ENCODE results near the gene BMPR1B. TPM values are rescaled to one million over a fixed set of nuclear protein-coding genes. Genes with fewer than 3 reads are reported as not detected.
"Not testable (repeated sequence)": the region's sequence is repeated elsewhere in the genome, so short reads cannot be mapped to it uniquely, and the experiment has no call there.

The BMPR1B gene
- total RNA-seq, 1 experiment from 2014 or later = 1.7 TPM

DNA sequence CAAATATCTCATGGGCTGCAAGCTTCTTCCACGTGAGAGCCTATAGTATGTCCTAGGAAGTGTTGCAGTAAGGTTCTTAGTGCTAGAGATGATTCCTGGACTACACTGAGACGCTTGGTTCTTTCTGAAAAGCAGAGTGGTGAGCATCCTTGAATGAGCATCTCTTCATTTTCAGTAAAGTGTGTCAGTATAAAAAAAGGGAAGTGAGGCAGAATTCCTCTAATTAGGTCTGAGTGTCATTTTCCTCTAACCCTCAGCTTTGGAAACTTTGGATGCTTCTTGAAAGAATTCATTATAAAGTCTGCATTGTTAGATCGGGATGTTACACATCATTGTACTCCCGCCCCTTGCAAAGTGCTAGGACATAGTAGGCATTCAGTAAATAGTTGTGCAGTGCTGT is 5.2 kb downstream of the BMPR1B start:
- no peak for DNase-seq (ENCODE audit: low read depth)

DNA sequence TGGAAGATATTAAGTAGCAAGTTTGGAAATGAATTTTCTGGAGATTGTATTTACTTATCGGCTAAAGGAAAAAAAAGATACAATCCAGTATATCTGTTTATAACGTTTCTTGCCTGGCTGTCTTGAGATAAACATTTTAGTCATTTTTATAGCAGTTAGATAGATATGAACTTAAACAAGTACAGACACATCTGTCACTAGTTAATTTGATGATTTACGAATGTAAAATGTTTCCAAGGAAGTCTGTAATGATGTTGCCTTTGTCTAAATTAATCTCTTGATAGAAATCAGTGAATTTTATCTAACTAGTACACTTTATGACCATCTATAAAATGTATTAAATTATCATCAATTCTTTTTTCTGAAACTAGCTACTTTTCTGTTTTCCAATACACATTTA is 5.7 kb downstream of the BMPR1B start:
- DNase-seq (ENCODE audit: low read depth) = no peak

GRCh38 chr4:94764069-94764468 is 6.3 kb downstream of the BMPR1B start:
- DNase-seq (ENCODE audit: low read depth) = no peak

GRCh38 chr4:94765174-94765573 is 7.4 kb downstream of the BMPR1B start:
- DNase-seq (ENCODE audit: low read depth) = no peak

DNA sequence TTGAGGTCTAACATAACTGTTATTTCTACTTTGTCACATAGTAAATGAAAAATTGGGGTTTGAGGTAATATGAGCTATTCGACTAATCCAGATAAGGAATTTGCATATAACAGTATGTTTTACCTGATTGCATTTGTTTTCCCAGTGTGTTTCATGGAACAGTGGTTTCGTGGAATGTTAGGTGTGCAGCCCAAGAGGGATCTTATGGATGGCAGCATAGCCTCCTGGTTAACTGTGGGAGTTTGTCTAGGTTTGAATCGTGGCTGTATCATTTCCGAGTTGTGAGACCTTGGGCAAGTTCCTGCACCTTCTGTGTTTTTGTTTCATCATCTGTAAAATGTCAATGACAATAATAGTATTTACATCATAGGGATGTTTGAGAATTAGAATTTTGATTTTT is 7.9 kb downstream of the BMPR1B start:
- DNase-seq (ENCODE audit: low read depth) = no peak

GRCh38 chr4:94766856-94767255 is 9.1 kb downstream of the BMPR1B start:
- peak; percentile 23 for DNase-seq (ENCODE audit: low read depth)

DNA sequence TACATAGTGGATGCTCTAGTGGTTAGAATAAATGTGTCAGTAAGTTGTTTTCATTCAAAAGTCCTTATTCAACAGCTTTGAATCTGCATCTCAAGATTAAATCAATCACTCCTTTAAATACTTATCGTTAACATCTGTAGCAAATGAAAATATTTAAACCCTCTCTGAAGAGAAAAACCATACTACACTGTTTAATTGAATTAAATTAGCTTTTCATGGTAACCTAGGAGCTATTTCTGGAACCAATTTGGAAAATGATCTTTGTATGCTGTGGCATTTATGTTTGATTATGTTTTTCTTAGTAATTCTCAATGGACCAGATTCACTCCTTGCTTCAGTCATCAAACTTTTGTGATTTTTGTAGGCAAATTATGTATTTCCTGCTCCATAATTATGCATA is 9.7 kb downstream of the BMPR1B start:
- DNase-seq (ENCODE audit: low read depth) = no peak

DNA sequence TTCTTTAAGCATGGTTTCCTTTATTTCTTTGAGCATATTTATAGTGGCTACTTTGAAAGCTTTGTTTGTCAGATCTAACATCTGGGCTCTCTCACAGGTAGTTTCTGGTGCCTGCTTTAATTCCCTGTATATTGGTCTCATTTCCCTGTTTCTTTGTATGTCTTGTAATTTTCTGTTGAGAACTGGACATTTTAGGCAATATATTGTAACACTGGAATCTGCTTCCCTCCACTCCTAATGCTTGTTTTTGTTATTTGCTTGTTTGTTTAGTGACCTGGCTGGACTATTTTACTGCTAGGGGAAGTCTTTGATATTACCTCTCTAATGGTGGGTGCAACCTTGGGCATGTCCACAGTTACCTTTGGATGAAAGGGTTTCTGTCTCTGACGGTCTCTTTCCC is 25.0 kb downstream of the BMPR1B start:
- no peak for DNase-seq (ENCODE audit: low read depth)

DNA sequence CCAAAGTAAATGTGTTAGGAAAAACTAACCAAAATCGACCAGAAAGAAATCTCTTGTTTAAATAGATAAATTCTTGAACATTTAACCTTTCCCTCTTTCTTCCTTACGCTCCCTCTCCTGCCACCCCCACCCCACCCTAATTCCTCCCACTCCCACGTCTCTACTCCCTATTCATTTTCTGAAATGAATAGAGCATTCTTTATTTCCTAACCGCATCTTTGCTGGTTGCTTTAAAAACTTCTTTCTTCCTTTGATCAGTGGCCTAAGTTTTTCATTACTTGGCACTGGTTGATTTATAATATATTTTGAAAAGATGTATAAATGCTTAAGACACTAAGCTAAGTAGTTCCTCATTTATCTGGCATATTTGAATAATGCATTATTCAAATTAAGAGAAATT is 33.9 kb downstream of the BMPR1B start:
- DNase-seq (ENCODE audit: low read depth) = no peak

GRCh38 chr4:94798808-94799207 is 41.1 kb downstream of the BMPR1B start:
- DNase-seq (ENCODE audit: low read depth) = peak; percentile 15

- DNase-seq (ENCODE audit: low read depth) = no peak
These were observed 43.3 kb downstream of the BMPR1B start for GRCh38 chr4:94801016-94801415.

DNA sequence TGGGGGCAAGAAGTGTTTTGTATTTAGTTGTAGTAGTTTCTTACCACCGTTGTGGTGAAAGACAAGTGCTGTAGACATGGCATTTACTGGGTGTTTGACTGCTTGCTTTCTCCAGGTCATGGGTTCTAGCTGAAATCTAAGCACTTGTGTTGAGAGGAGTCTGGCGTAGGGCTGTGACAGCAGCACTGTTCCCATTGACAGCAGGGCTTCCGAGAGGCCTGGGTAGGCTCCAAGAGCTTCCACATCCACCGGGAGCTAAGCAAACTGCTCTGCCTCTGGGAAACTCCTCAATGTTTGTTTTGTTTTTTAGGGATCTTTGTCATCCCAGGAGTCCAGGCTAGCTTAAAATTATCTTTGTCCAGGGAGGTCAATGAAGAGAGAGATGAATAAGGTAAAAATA is 44.3 kb downstream of the BMPR1B start:
- no peak for DNase-seq (ENCODE audit: low read depth)

DNA sequence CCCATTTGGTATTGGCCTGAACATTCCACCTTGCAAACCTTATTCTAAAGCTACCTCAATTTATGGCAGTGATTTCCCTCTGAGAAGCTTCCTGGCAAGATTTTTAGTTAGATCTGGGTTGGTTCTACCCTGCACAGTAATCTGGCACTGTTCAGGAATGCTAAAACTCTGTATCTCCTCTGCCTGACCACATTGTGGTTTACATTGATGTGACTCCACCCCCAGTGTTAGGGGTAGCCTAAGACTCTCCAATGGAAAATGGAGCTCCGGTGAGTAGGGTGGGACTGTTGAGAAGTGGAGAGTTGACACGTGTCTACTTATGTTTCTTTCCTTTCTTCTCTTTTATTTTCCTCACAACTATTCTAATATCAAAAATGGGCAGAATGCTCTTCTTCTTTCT is 45.4 kb downstream of the BMPR1B start:
- peak; percentile 17 for DNase-seq (ENCODE audit: low read depth)

DNA sequence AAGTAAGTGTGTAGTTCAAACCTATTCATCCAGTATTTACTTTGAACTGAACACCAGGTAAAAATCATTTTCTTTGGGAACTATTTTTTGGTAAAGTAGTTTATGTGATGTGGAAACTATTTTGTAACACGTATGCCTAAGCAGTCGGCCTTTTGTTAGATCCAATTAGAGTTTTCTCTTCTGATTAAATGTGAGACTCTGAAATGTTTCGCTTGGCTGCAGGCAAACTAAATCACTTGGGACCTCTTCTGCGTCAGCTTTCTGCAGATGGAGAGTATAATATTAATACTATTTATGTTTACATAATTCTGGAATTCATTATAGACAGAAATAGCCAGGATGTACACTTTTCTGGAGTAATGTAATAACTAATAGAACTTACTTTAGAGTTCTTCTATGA is 46.9 kb downstream of the BMPR1B start:
- no peak for DNase-seq (ENCODE audit: low read depth)

- DNase-seq (ENCODE audit: low read depth) = no peak
These were observed 48.6 kb downstream of the BMPR1B start for GRCh38 chr4:94806376-94806775.

DNA sequence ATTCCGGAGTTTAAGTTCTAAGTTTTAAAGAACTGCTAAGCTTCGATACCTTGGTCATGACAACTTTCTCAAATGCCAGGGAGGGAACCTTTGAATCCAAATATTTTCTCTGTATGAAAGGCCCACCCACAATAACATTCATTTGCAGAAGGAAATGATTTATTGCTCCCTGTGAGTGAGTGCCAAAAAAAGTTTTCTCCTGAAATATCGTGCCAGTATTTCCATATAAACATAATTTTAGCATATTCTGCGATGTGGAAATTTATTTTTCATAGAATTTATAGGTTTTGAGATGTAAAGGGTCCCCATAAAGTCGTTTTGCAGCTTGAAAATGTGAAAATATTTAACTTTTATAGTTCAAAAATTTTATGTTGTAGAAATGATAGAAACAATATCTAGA is 53.9 kb downstream of the BMPR1B start:
- DNase-seq (ENCODE audit: low read depth) = no peak

DNA sequence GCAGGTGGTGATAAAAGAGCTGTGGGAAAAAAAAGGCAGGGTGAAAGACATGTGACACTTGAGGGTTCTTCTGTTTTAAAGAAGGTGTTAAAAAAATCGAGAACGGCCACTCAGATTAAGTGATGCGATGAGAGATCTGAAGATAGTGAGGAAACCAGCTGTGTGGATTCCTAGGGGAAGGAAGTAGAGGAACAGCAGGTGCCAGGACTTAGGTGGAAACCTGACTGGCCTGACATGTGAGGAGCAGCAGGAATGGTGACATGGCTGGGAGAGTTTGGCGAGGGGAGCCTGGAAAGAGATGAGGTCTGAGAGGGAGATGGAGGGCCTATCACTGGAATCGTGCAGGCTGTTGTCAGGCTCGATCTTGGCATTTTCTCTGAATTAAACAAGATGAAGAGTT is 55.5 kb downstream of the BMPR1B start:
- DNase-seq (ENCODE audit: low read depth) = no peak

GRCh38 chr4:94814237-94814636 is 56.5 kb downstream of the BMPR1B start:
- DNase-seq (ENCODE audit: low read depth) = no peak

DNA sequence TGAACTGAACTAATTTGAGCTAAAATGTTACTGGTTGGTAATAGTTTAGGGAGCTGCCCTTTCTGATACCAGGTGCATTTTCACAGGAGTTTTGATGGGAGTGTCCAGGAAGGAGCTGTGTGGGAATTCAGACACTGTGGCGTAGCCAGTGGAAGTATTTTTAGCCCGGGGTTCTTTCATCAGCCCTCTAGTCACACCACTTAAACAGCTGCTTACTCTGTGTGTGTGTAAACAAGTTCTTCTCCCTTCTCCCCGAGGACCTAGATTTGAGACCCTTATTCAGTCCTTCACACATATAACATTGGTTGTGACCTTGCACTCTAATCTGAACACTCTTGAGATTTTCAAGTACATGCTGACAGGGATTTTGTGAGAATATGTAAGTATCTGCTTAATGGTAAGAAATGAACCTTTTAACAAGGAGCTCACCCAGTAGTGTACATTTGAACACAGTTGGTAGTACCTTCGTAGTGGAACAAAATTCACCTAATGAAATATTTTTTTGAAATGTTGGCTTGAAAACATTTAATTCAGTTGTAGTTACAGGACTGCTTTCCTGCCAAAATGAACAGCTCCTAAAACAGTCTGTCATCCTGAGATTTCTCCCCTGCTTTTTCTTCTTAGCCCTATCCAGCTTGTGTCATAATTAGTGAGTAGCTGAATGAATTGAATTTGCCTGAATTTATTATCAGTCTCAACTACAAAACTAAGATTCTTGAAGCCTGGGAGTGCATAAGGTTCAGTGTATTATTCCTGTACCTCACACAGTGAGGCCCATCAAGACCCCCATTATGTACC is 61.8 kb downstream of the BMPR1B start:
- DNase-seq (ENCODE audit: low read depth) = no peak

GRCh38 chr4:94826206-94826605 is 68.5 kb downstream of the BMPR1B start:
- DNase-seq (ENCODE audit: low read depth) = peak; percentile 11

GRCh38 chr4:94827481-94828110 is 69.8 kb downstream of the BMPR1B start:
- DNase-seq (ENCODE audit: low read depth) = peak; percentile 67

GRCh38 chr4:94828882-94829281 is 71.1 kb downstream of the BMPR1B start:
- no peak for DNase-seq (ENCODE audit: low read depth)

DNA sequence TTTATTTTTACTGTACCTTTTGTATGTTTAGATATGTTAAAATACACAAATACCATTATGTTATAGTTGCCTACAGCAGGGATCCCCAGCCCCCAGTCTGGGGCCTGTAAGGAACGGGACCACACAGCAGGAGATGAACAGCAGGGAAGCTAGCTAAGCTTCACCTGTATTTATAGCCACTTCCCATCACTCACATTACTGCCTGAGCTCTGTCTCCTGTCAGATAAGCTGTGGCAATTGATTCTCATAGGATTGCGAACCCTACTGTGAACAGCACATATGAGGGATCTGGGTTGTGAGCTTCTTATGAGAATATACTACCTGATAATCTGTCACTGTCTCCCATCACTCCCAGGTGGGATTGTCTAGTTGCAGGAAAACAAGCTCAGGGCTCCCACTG is 73.9 kb downstream of the BMPR1B start:
- DNase-seq (ENCODE audit: low read depth) = no peak

- DNase-seq (ENCODE audit: low read depth) = not testable (repeated sequence)
These were observed 74.6 kb downstream of the BMPR1B start for GRCh38 chr4:94832329-94832728.
